HepG2 (cell line): Measurements from ENCODE around the gene RNU1-1. TPM values are rescaled to one million over a fixed set of nuclear protein-coding genes. Genes with fewer than 3 reads are reported as not detected.

Experiments
- HMGXB4 ChIP-seq, 2 experiments: sonication (generic) in 1 of 2; formaldehyde crosslinking in 1 of 2; IDR thresholded peaks; 2 replicates each; pipeline versions ENCODE4 v1.4.0 to v1.6.1; 2018 to 2020; ENCODE audit warnings: missing genetic modification reagents in 2 of 2, borderline replicate concordance in 1 of 2, low read depth in 1 of 2, mild to moderate bottlenecking in 1 of 2, missing biosample characterization in 1 of 2
- HOXA5 ChIP-seq: sonication (generic); formaldehyde crosslinking; IDR thresholded peaks from 2 replicates; pipeline ENCODE4 v1.4.0; 2020; ENCODE audit warnings: missing genetic modification reagents
- JARID2 ChIP-seq: sonication (generic); formaldehyde crosslinking; IDR thresholded peaks from 2 replicates; pipeline ENCODE4 v1.8.1; 2023; ENCODE audit warnings: missing genetic modification reagents, inconsistent platforms; ENCODE audit not compliant: insufficient replicate concordance
- KAT8 ChIP-seq: IDR thresholded peaks from 2 replicates; pipeline ENCODE4 v1.6.1; 2016; ENCODE audit warnings: missing genetic modification reagents, missing compliant biosample characterization
- KDM3A ChIP-seq: IDR thresholded peaks from 2 replicates; pipeline ENCODE4 v1.6.1; 2018; ENCODE audit warnings: low read depth, missing compliant biosample characterization
- MAF1 ChIP-seq: sonication (generic); formaldehyde crosslinking; IDR thresholded peaks from 2 replicates; pipeline ENCODE4 v1.5.0; 2020; ENCODE audit warnings: missing genetic modification reagents, borderline replicate concordance
- NKX3-1 ChIP-seq: sonication (generic); formaldehyde crosslinking; IDR thresholded peaks from 2 replicates; pipeline ENCODE4 v1.5.0; 2020; ENCODE audit warnings: missing genetic modification reagents
- SALL2 ChIP-seq: sonication (generic); formaldehyde crosslinking; IDR thresholded peaks from 2 replicates; pipeline ENCODE4 v1.8.1; 2023; ENCODE audit warnings: mild to moderate bottlenecking, missing genetic modification reagents, inconsistent platforms
- UBTF ChIP-seq: sonication (generic); formaldehyde crosslinking; IDR thresholded peaks from 2 replicates; pipeline ENCODE4 v1.4.0; 2020; ENCODE audit warnings: mild to moderate bottlenecking, missing genetic modification reagents
- ZFP90 ChIP-seq: sonication (generic); formaldehyde crosslinking; IDR thresholded peaks from 2 replicates; pipeline ENCODE4 v1.8.0; 2022; ENCODE audit warnings: missing genetic modification reagents, mild to moderate bottlenecking, inconsistent platforms, borderline replicate concordance
- ZNF143 ChIP-seq: sonication (generic); formaldehyde crosslinking; IDR thresholded peaks from 2 replicates; pipeline ENCODE4 v1.4.0; 2020; ENCODE audit warnings: missing genetic modification reagents
- ZNF232 ChIP-seq: sonication (generic); formaldehyde crosslinking; IDR thresholded peaks from 2 replicates; pipeline ENCODE4 v1.4.0; 2020; ENCODE audit warnings: missing genetic modification reagents, borderline replicate concordance
- ZNF766 ChIP-seq: sonication (generic); formaldehyde crosslinking; IDR thresholded peaks from 2 replicates; pipeline ENCODE4 v1.5.0; 2020; ENCODE audit warnings: missing genetic modification reagents, borderline replicate concordance
- ZNF777 ChIP-seq: sonication (generic); formaldehyde crosslinking; IDR thresholded peaks from 2 replicates; pipeline ENCODE4 v1.4.0; 2020; ENCODE audit warnings: missing genetic modification reagents
- polyA plus RNA-seq, 8 experiments: library from polyadenylated mRNA; depleted of rRNA in 3 of 8; stranded (reverse) in 7 of 8; unstranded in 1 of 8; fragments of >200 nt; fragmentation: Illumina TruSeq in 4 of 8; extraction: Trizol in 4 of 8; gene quantifications; 2 replicates each; pipeline versions ENCODE4 v1.2.1 to v1.2.3, GENCODE V29; 2011 to 2016; ENCODE audit warnings: low read depth in 4 of 8, missing spikeins in 1 of 8, mixed read lengths in 1 of 8; ENCODE audit not compliant: insufficient read depth in 1 of 8
- total RNA-seq, 5 experiments: library from RNA; depleted of rRNA; stranded (reverse); fragments of >200 nt; fragmentation: Illumina TruSeq; extraction: Trizol; gene quantifications; 2 replicates each; pipeline ENCODE4 v1.2.3, GENCODE V29; 2016; ENCODE audit warnings: low read depth in 1 of 5
- TF ChIP-seq, protein P1 (sequence below): IDR thresholded peaks from 2 replicates; pipeline ENCODE4 v1.6.1; 2018; ENCODE audit warnings: missing genetic modification reagents, mild to moderate bottlenecking, missing compliant biosample characterization
- TF ChIP-seq, protein P2 (sequence below): sonication (generic); formaldehyde crosslinking; conservative IDR thresholded peaks from 2 replicates; pipeline ENCODE4 v1.5.0; 2020; ENCODE audit warnings: missing genetic modification reagents
- TF ChIP-seq, protein P3 (sequence below): sonication (generic); formaldehyde crosslinking; IDR thresholded peaks from 2 replicates; pipeline ENCODE4 v1.5.0; 2020; ENCODE audit warnings: missing genetic modification reagents
- TF ChIP-seq, protein P4 (sequence below): sonication (generic); formaldehyde crosslinking; IDR thresholded peaks from 2 replicates; pipeline ENCODE4 v1.8.1; 2023; ENCODE audit warnings: mild to moderate bottlenecking, inconsistent platforms, moderate library complexity, missing genetic modification reagents, borderline replicate concordance

Gene RNU1-1
- total and polyA plus RNA-seq, 2 of the 13 experiments (the other 11 are each of a cell fraction or from before 2014, with no cell fraction given): under 0.01 to 11,018 TPM

- TF ChIP-seq ZNF766 (CRISPR knock-in tag): 0 out of 2 replicates have a peak, but pooled peaks have one; percentile 49
- TF ChIP-seq NKX3-1 (CRISPR knock-in tag): 0 out of 2 replicates have a peak, but pooled peaks have one; percentile 30
- TF ChIP-seq MAF1 (CRISPR knock-in tag): peak; percentile 97
- 0 out of 2 replicates have a peak, but pooled peaks have one; percentile 27 for TF ChIP-seq SALL2 (CRISPR knock-in tag)
- TF ChIP-seq ZNF232 (CRISPR knock-in tag): 0 out of 2 replicates have a peak, but pooled peaks have one; percentile 54
- TF ChIP-seq ZFP90 (CRISPR knock-in tag): peak; percentile 76; the same call in 1 of the 2 replicates
- peak; percentile 50; the same call in 1 of the 2 replicates for TF ChIP-seq KDM3A (CRISPR knock-in tag)
- 0 out of 2 replicates have a peak, but pooled peaks have one; percentile 24 for TF ChIP-seq KAT8
- TF ChIP-seq, protein P1, sequence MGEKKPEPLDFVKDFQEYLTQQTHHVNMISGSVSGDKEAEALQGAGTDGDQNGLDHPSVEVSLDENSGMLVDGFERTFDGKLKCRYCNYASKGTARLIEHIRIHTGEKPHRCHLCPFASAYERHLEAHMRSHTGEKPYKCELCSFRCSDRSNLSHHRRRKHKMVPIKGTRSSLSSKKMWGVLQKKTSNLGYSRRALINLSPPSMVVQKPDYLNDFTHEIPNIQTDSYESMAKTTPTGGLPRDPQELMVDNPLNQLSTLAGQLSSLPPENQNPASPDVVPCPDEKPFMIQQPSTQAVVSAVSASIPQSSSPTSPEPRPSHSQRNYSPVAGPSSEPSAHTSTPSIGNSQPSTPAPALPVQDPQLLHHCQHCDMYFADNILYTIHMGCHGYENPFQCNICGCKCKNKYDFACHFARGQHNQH (CRISPR knock-in tag): 0 out of 2 replicates have a peak, but pooled peaks have one; percentile 24
- peak; percentile 53 for TF ChIP-seq JARID2 (CRISPR knock-in tag)
- TF ChIP-seq HMGXB4 (CRISPR knock-in tag; IDR thresholded peaks at IDR 0.05; ENCODE audit: borderline replicate concordance in 1 of 2, low read depth in 1 of 2): peak; percentile 60 to 95
- TF ChIP-seq, protein P2, sequence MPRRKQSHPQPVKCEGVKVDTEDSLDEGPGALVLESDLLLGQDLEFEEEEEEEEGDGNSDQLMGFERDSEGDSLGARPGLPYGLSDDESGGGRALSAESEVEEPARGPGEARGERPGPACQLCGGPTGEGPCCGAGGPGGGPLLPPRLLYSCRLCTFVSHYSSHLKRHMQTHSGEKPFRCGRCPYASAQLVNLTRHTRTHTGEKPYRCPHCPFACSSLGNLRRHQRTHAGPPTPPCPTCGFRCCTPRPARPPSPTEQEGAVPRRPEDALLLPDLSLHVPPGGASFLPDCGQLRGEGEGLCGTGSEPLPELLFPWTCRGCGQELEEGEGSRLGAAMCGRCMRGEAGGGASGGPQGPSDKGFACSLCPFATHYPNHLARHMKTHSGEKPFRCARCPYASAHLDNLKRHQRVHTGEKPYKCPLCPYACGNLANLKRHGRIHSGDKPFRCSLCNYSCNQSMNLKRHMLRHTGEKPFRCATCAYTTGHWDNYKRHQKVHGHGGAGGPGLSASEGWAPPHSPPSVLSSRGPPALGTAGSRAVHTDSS (CRISPR knock-in tag): 0 out of 2 replicates have a peak, but pooled peaks have one; percentile 61
- peak; percentile 67; the same call in 1 of the 2 replicates for TF ChIP-seq HOXA5
- peak; percentile 77 for TF ChIP-seq UBTF (CRISPR knock-in tag)
- TF ChIP-seq, protein P3, sequence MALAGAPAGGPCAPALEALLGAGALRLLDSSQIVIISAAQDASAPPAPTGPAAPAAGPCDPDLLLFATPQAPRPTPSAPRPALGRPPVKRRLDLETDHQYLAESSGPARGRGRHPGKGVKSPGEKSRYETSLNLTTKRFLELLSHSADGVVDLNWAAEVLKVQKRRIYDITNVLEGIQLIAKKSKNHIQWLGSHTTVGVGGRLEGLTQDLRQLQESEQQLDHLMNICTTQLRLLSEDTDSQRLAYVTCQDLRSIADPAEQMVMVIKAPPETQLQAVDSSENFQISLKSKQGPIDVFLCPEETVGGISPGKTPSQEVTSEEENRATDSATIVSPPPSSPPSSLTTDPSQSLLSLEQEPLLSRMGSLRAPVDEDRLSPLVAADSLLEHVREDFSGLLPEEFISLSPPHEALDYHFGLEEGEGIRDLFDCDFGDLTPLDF: 0 out of 2 replicates have a peak, but pooled peaks have one; percentile 39
- TF ChIP-seq ZNF777 (CRISPR knock-in tag): peak; percentile 56; the same call in 1 of the 2 replicates
- peak; percentile 27; the same call in 1 of the 2 replicates for TF ChIP-seq ZNF143
- TF ChIP-seq, protein P4, sequence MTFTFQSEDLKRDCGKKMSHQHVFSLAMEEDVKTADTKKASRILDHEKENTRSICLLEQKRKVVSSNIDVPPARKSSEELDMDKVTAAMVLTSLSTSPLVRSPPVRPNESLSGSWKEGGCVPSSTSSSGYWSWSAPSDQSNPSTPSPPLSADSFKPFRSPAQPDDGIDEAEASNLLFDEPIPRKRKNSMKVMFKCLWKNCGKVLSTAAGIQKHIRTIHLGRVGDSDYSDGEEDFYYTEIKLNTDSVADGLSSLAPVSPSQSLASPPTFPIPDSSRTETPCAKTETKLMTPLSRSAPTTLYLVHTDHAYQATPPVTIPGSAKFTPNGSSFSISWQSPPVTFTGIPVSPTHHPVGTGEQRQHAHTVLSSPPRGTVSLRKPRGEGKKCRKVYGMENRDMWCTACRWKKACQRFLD (CRISPR knock-in tag): 0 out of 2 replicates have a peak, but pooled peaks have one; percentile 39
Observed at GRCh38 chr1:16534829-16535456, 20.9 kb upstream of the RNU1-1 start (continued).
